ENCODE results near the gene CSTF1.

Gene CSTF1

DNA sequence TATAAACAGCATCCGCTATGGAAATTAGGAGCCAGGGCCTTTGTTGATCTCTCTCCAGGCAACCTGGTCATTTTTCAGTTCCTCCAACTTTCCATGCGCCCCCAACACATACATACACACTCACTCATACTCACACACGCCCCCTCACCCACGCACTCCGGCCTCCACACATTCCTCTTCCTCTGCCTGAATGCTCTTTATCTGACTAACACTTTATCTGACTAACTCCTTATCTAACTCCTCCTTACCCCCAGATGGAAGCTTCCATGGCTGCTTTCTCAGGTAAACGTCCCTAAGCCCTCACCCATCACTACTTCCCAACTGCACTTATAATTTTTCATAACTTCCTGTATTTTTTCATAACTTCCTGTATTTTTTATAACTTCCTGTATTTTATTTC is 37.1 kb downstream of the CSTF1 start:
- TF ChIP-seq, protein P1, sequence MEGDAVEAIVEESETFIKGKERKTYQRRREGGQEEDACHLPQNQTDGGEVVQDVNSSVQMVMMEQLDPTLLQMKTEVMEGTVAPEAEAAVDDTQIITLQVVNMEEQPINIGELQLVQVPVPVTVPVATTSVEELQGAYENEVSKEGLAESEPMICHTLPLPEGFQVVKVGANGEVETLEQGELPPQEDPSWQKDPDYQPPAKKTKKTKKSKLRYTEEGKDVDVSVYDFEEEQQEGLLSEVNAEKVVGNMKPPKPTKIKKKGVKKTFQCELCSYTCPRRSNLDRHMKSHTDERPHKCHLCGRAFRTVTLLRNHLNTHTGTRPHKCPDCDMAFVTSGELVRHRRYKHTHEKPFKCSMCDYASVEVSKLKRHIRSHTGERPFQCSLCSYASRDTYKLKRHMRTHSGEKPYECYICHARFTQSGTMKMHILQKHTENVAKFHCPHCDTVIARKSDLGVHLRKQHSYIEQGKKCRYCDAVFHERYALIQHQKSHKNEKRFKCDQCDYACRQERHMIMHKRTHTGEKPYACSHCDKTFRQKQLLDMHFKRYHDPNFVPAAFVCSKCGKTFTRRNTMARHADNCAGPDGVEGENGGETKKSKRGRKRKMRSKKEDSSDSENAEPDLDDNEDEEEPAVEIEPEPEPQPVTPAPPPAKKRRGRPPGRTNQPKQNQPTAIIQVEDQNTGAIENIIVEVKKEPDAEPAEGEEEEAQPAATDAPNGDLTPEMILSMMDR (IDR thresholded peaks at IDR 0.05; ENCODE audit: control insufficient read depth, insufficient read depth, low read depth, low read length, missing control alignments) = no peak
- peak; percentile 52 for DNase-seq (ENCODE audit: low read depth)
- H3K4me3 ChIP-seq (ENCODE audit: control insufficient read depth, low read depth, low read length) = no peak overlapping the region

DNA sequence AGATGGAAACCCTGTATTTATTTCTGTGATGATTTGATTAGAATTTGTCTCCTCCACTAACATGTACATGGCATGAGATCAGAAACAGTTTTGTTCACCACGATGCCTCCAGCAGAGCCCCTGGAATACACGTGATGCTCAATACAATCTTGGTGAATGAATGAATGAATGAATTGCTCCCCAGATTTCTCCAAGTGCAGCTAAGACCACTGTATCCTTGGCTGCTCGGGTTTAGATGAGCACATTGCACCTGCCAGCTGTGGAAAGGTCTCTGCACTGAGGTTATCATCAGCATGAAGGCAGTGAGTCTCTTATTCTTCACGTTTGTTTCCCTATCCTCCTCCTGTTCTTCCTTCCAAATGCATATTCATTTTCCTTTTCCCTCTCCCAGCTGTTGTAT is 37.5 kb downstream of the CSTF1 start:
- no peak for DNase-seq (ENCODE audit: low read depth)
- no peak overlapping the region for H3K4me3 ChIP-seq (ENCODE audit: control insufficient read depth, low read depth, low read length)
- TF ChIP-seq, protein P1 (IDR thresholded peaks at IDR 0.05; ENCODE audit: control insufficient read depth, insufficient read depth, low read depth, low read length, missing control alignments) = no peak

DNA sequence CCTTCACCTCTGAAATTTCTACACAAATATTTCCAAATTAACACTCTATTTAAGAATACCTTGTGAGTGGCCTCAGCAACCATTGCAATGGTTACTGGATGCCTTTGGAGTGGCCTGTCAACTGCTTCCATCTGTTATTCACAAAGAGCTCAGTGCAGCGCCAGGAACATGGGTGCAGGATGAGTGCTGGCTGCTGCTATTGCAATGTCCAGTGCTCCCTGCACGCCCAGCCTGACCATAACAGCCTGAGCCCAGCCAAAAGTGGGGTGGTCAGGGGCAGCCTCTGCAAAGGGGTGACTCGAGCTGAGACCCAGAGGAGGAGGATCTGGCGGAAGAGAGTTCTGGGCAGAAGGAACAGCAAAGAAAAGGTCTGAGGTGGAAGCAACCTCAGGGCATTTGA is 38.0 kb downstream of the CSTF1 start:
- TF ChIP-seq, protein P1 (IDR thresholded peaks at IDR 0.05; ENCODE audit: control insufficient read depth, insufficient read depth, low read depth, low read length, missing control alignments) = no peak
- DNase-seq (ENCODE audit: low read depth) = no peak
- no peak overlapping the region for H3K4me3 ChIP-seq (ENCODE audit: control insufficient read depth, low read depth, low read length)

DNA sequence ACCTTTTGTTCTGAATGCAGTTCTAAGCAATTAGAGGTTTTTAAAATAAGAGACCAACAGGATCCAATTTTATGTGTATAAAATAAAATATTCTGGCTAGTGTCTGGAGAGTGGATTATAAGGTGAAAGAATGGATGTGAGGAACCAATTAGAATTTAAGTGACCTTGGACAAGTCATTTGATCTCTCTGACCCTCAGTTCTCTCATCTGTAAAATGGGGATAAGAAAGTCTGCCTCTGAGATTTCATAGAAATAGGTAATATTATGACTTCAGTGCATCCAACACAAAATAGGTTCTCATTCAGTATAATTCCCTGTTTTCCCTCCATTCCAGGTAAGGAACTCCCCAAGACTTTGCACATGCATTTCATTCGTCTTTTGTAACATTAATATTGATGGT is 38.5 kb downstream of the CSTF1 start:
- no peak overlapping the region for H3K4me3 ChIP-seq (ENCODE audit: control insufficient read depth, low read depth, low read length)
- DNase-seq (ENCODE audit: low read depth) = no peak
- TF ChIP-seq, protein P1 (IDR thresholded peaks at IDR 0.05; ENCODE audit: control insufficient read depth, insufficient read depth, low read depth, low read length, missing control alignments) = no peak

DNA sequence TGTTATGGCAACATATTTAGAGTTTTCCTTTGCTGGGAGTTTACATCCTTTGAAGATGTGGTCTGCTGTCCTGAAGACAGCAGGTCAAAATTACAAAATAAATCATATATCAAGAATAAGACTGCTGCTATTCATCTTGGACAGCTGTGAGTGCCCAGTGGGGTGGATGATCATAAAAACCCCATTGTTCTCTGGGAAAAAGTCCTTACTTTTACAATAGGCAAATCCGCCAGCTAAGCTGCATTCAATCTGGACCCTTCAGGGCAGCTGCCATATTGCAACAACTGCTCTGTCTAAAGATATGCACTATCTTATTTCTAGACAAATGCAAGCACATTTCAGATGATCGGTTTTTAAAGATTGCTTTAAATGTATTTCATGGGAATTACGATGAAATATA is 39.0 kb downstream of the CSTF1 start:
- DNase-seq (ENCODE audit: low read depth) = no peak
- TF ChIP-seq, protein P1 (IDR thresholded peaks at IDR 0.05; ENCODE audit: control insufficient read depth, insufficient read depth, low read depth, low read length, missing control alignments) = no peak
- H3K4me3 ChIP-seq (ENCODE audit: control insufficient read depth, low read depth, low read length) = no peak overlapping the region

DNA sequence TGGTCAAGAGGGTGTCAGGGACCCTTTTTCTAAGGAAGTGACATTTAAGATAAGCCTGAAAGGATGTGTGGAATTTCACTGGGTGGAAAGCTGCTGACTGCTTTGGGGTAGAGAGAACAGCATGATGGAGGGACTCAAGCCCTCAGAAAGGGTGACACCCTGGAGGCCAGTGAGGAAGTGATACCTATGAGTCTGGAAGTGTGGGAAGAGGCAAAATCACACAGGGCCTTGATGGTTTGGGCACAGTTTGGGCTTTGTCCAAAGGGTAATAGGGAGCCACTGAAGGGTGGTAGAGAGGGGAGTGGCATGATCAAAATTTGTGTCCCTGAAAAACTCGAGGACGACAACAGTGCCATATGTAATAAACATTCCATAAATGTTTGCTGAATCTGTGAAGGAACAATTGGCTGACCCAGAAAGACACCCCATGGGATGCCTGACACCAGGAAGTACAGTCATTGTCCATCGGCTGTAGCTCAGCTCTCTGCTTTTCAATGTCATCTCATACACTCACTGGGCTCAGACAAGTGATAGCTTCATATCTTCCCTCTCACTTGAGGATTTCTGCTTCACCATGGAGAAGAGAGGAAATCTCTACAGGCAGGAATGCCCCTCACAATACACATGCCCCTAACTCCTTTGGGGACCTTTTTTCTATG is 40.9 kb downstream of the CSTF1 start:
- no peak overlapping the region for H3K4me3 ChIP-seq (ENCODE audit: control insufficient read depth, low read depth, low read length)
- DNase-seq (ENCODE audit: low read depth) = no peak
- TF ChIP-seq, protein P1 (IDR thresholded peaks at IDR 0.05; ENCODE audit: control insufficient read depth, insufficient read depth, low read depth, low read length, missing control alignments) = no peak

All from AG09309 (cell line).